ENCODE results near the gene EMX2. TPM values are rescaled to one million over a fixed set of nuclear protein-coding genes. Genes with fewer than 3 reads are reported as not detected.

The EMX2 gene
- total and polyA plus RNA-seq, 8 donors = 0.06 to 0.27 (median 0.09) TPM; not detected in 4

DNA sequence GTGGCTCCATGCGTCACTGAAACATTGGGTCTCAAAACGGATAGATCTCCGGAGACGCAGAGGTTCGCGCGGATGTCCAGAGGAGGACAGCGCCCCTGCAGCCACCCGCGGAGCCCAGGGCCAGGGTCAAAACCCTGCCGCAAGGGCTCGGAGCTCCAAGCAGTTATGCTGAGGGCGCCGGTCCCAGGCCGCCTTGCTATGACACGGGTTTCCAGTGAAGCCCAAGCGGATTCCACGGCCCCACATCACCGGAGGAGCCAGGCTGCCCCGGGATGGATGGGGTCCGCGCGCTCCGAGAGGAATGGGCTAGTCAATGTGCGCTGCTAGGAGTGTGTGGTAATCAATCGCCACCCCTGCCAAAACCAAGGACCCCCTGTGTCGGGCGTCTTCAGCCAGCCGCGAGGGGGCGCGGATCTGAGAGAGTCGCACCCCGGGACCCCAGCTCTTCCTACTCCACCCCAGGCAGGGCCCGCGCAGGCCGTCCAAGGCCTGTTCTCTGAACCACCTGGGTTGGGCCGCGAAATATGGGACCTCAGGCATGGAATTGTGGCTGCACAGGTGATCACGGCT lies 5.6 kb upstream of the EMX2 start:
- H3K4me3 ChIP-seq = no peak overlapping the region
- intact Hi-C loops (cut with DNase I) = no loop called here
- no peak overlapping the region for H3K27ac ChIP-seq
- peaks cover 6 to 16% (median 16%) of the 10 kb centered on the region in 3 donors for H3K4me1 ChIP-seq
- TF ChIP-seq, protein P1, sequence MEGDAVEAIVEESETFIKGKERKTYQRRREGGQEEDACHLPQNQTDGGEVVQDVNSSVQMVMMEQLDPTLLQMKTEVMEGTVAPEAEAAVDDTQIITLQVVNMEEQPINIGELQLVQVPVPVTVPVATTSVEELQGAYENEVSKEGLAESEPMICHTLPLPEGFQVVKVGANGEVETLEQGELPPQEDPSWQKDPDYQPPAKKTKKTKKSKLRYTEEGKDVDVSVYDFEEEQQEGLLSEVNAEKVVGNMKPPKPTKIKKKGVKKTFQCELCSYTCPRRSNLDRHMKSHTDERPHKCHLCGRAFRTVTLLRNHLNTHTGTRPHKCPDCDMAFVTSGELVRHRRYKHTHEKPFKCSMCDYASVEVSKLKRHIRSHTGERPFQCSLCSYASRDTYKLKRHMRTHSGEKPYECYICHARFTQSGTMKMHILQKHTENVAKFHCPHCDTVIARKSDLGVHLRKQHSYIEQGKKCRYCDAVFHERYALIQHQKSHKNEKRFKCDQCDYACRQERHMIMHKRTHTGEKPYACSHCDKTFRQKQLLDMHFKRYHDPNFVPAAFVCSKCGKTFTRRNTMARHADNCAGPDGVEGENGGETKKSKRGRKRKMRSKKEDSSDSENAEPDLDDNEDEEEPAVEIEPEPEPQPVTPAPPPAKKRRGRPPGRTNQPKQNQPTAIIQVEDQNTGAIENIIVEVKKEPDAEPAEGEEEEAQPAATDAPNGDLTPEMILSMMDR (IDR thresholded peaks at IDR 0.05) = no peak
- 6 to 9% methylated on average over 40 of the region's 40 CpGs for WGBS, 2 donors
- FAIRE-seq (no peak), DNase-seq (peak in 1 of 6 donors; percentile 65), ATAC-seq (no peak)
- no peaks in the 10 kb centered on the region for H3K36me3 ChIP-seq
- H3K27me3 ChIP-seq = peaks cover 7 to 79% (median 22%) of the 10 kb centered on the region in 4 donors
- no peaks in the 10 kb centered on the region for H3K9me3 ChIP-seq

DNA sequence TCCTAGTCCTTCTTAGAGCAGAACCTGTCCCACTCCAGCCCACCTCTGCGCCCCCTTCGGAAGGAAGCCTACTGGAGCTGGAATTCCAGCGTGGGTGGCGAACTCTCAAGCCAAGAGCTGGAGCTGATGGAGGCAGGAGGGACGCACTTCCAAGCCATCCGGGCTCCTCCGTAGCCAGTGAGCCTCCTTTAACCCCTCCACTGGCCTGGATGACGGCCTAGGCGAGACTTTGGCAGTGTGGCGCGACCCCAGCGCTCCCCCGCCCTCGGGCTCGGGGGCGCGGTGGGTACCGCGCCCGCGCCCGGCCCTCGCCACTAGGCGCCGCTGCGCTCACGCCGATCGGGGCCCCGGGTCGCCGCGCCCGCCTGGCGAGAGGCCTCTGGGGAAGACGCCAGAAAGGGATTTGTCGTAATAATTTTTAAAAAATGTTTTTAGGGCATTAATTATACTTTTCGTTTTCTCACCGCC lies 5.1 kb upstream of the EMX2 start:
- 3 to 4% methylated on average over 30 to 39 of the region's 39 CpGs for WGBS, 2 donors
- DNase-seq (peak in 3 of 6 donors; percentile 39 to 85 (median 55)), ATAC-seq (peak; percentile 66 to 81 (median 76)), FAIRE-seq (no peak)
- H3K27me3 ChIP-seq = peaks cover 7 to 79% (median 20%) of the 10 kb centered on the region in 4 donors
- no peaks in the 10 kb centered on the region for H3K9me3 ChIP-seq
- no peaks in the 10 kb centered on the region for H3K36me3 ChIP-seq
- peak overlapping the region in 1 of 4 donors; percentile 29 for H3K4me3 ChIP-seq
- intact Hi-C loops (cut with DNase I) = no loop called here
- H3K27ac ChIP-seq = no peak overlapping the region
- TF ChIP-seq, protein P1 (IDR thresholded peaks at IDR 0.05) = peak; percentile 46 to 68 (median 60)
- H3K4me1 ChIP-seq = peaks cover 6 to 16% (median 15%) of the 10 kb centered on the region in 3 donors

DNA sequence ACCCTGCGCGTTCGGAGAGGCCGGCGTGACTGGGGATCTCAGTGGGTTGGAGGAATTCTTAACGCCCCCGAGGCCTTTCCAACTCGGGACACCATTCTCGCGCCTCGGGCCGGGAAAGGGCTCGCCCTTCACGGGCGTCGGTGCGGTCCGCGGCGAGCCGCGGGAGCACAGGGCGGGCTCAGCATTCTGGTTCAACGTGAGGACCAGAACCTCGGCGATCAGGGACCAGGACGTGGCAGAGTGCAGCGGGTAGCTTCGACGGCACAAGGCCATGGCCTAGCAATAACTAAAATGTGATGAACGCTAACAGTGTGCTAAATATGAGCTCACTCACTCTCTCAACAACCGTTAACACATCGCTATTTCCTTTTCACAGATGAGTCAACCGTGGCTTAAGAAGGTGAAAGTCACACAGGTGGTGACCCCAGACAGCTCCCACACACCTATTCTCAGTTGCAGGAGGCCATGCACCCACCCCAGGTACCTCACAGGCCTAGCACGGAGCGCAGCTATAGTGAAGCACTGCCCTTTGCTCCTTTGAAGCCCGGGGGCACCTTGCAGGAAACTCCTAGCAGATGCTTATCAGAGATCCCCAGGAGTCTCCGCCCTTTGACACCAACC lies 4.5 kb upstream of the EMX2 start:
- H3K27ac ChIP-seq = no peak overlapping the region
- DNase-seq (no peak), FAIRE-seq (no peak), ATAC-seq (no peak)
- intact Hi-C loops (cut with DNase I) = no loop called here
- peaks cover 7 to 78% (median 19%) of the 10 kb centered on the region in 4 donors for H3K27me3 ChIP-seq
- TF ChIP-seq, protein P1 (IDR thresholded peaks at IDR 0.05) = no peak
- H3K36me3 ChIP-seq = no peaks in the 10 kb centered on the region
- WGBS, 2 donors = 22 to 23% methylated on average over 38 of the region's 38 CpGs
- H3K4me1 ChIP-seq = peaks cover 6 to 16% (median 14%) of the 10 kb centered on the region in 3 donors
- peak overlapping the region in 1 of 4 donors; percentile 29 for H3K4me3 ChIP-seq
- no peaks in the 10 kb centered on the region for H3K9me3 ChIP-seq

DNA sequence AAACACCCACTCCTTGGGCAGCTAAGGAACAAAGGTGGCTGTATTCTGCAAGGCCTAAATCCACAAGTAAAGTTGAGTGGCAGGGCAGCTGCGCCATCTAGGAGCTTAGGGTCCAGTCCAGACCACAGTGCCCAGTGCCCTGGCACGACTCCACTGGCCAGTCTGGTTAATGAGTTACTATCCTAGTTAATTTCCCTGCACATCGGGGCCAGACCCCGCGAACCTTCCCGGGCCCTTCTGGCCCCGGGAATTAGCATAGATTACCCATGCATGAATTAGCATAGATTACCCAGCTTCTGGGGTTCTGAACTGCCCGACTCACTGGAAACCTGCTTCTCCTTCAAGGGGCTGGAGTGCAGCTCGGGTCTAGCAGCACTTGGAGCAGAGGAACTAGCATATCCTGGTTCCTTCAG lies 3.2 kb upstream of the EMX2 start:
- 24 to 25% methylated on average over 9 of the region's 9 CpGs for WGBS, 2 donors
- H3K4me1 ChIP-seq = peaks cover 9 to 24% (median 15%) of the 10 kb centered on the region in 3 donors
- no peaks in the 10 kb centered on the region for H3K36me3 ChIP-seq
- H3K27me3 ChIP-seq = peaks cover 5 to 77% (median 16%) of the 10 kb centered on the region in 4 donors
- DNase-seq = no peak
- no peaks in the 10 kb centered on the region for H3K9me3 ChIP-seq
- H3K4me3 ChIP-seq = no peak overlapping the region
- ATAC-seq = no peak
- intact Hi-C loops (cut with DNase I) = no loop called here
- TF ChIP-seq, protein P1 (IDR thresholded peaks at IDR 0.05) = no peak
- FAIRE-seq = no peak
- no peak overlapping the region for H3K27ac ChIP-seq

Data from pancreas (tissue), 10 donors.